PC-3 (cell line): ENCODE data around the gene OSCAR. TPM values are rescaled to one million over a fixed set of nuclear protein-coding genes. Genes with fewer than 3 reads are reported as not detected.

Experiments used
- ATAC-seq: fragments of 200-7000 bp; cut with Tn5 transposase; 2 replicates; pipeline ENCODE4 v1.9.1; 2020; ENCODE audit warnings: mild to moderate bottlenecking, moderate library complexity
- BruUV-seq: library from RNA; stranded (reverse); fragments of 400-500 nt; replicated peaks from 2 replicates; lab custom pipeline; 2021; lab: Mats Ljungman, UMichigan
- CTCF ChIA-PET: fragments of 300-600 bp; sonication (Branson Sonifier 250); formaldehyde crosslinking; loops from one replicate; lab custom pipeline; 2022; ENCODE audit warnings: antibody characterized with exemption; lab: Charles Lee
- POLR2A ChIA-PET: fragments of 300-600 bp; sonication (Branson Sonifier 250); formaldehyde crosslinking; loops from one replicate; lab custom pipeline; 2022; ENCODE audit warnings: antibody characterized with exemption; ENCODE audit not compliant: unreplicated experiment; lab: Charles Lee
- DNase-seq: peaks from one replicate; pipeline ENCODE4 v3.0.0-alpha.2; 2015
- H2AFZ ChIP-seq: fragments of 300-600 bp; sonication (generic); 2 replicates; pipeline ENCODE4 v1.6.0; 2016; ENCODE audit warnings: antibody characterized with exemption, low read length
- H3F3A ChIP-seq: fragments of 300-600 bp; sonication (generic); one replicate; pipeline ENCODE4 v1.6.0; 2017; ENCODE audit warnings: antibody characterized with exemption, low read length, control low read depth, mild to moderate bottlenecking; ENCODE audit not compliant: unreplicated experiment
- H3K27ac ChIP-seq: fragments of 300-600 bp; sonication (generic); 2 replicates; pipeline ENCODE4 v1.5.1; 2016; ENCODE audit warnings: mild to moderate bottlenecking, low read length
- H3K27me3 ChIP-seq: fragments of 300-600 bp; sonication (generic); 2 replicates; pipeline ENCODE4 v1.6.1; 2016; ENCODE audit warnings: low read length, mixed read lengths
- H3K36me3 ChIP-seq: fragments of 300-600 bp; sonication (generic); 2 replicates; pipeline ENCODE4 v1.6.1; 2016; ENCODE audit warnings: low read depth, mixed run types, low read length, mixed read lengths
- H3K4me1 ChIP-seq: fragments of 300-600 bp; sonication (generic); 2 replicates; pipeline ENCODE4 v1.5.1; 2016; ENCODE audit warnings: low read length; ENCODE audit not compliant: insufficient read depth
- H3K4me2 ChIP-seq: fragments of 300-600 bp; sonication (generic); 2 replicates; pipeline ENCODE4 v1.6.0; 2016; ENCODE audit warnings: low read length
- H3K4me3 ChIP-seq: fragments of 300-600 bp; sonication (generic); 2 replicates; pipeline ENCODE4 v1.5.1; 2016; ENCODE audit warnings: mild to moderate bottlenecking, low read length, mixed read lengths
- H3K79me2 ChIP-seq: fragments of 300-600 bp; sonication (generic); 2 replicates; pipeline ENCODE4 v1.6.1; 2017; ENCODE audit warnings: low read length, mixed read lengths
- H3K9ac ChIP-seq: fragments of 300-600 bp; sonication (generic); 2 replicates; pipeline ENCODE4 v1.6.0; 2016; ENCODE audit warnings: mild to moderate bottlenecking, low read length
- H3K9me2 ChIP-seq: fragments of 300-600 bp; sonication (generic); replicated peaks from 2 replicates; pipeline ENCODE4 v1.6.1; 2016; ENCODE audit warnings: mixed run types, low read length, mixed read lengths
- H3K9me3 ChIP-seq: fragments of 300-600 bp; sonication (generic); 2 replicates; pipeline ENCODE4 v1.6.1; 2016; ENCODE audit warnings: low read length, mixed read lengths
- H4K20me1 ChIP-seq: fragments of 300-600 bp; sonication (generic); 2 replicates; pipeline ENCODE4 v1.6.1; 2016; ENCODE audit warnings: low read length, mixed read lengths
- EZH2 ChIP-seq: fragments of 300-600 bp; sonication (generic); IDR thresholded peaks from one replicate; pipeline ENCODE4 v1.6.1; 2017; ENCODE audit warnings: antibody characterized with exemption, mild to moderate bottlenecking, low read length; ENCODE audit not compliant: unreplicated experiment
- EZH2phosphoT487 ChIP-seq: fragments of 300-600 bp; sonication (generic); IDR thresholded peaks from 2 replicates; pipeline ENCODE4 v1.6.1; 2018; ENCODE audit warnings: mild to moderate bottlenecking, antibody characterized with exemption, low read length, borderline replicate concordance
- intact Hi-C: fragments of 100-400 bp; cut with micrococcal nuclease; formaldehyde crosslinking; loops from 2 replicates; pipeline ENCODE4 v1.9.0; 2023
- total RNA-seq: library from RNA; depleted of rRNA; stranded (reverse); fragments of >200 nt; gene quantifications from 2 replicates; pipeline ENCODE4 v1.2.3, GENCODE V29; 2014
- TF ChIP-seq, protein P1 (sequence below): fragments of 300-600 bp; sonication (generic); conservative IDR thresholded peaks from 2 replicates; pipeline ENCODE4 v1.5.1; 2017; ENCODE audit warnings: antibody characterized with exemption, low read depth, mild to moderate bottlenecking, low read length

OSCAR gene
- total RNA-seq, 1 experiment from 2014 or later, result not detected

DNA sequence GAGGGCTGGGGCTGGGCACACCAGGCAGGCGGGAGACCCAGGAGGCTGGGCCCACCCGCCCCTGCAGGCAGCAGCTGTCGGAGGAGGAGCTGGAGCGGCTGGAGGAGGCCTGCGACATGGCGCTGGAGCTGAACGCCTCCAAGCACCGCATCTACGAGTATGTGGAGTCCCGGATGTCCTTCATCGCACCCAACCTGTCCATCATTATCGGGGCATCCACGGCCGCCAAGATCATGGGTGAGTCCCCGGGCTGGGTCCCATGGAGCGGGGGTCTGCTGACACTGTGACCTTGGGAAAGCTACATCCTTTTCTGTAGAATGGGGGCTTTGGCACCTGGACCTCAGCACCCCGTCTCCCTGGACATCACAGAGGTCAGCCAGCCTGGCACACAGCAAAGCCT, 23.1 kb upstream of the OSCAR start:
- H3K27ac ChIP-seq, result no peak overlapping the region
- H3K4me2 ChIP-seq, result no peak overlapping the region
- no peaks in the 10 kb centered on the region for H3F3A ChIP-seq
- H3K36me3 ChIP-seq, result peaks cover 68% of the 10 kb centered on the region
- no peaks in the 10 kb centered on the region for H3K79me2 ChIP-seq
- no peaks in the 10 kb centered on the region for H3K9me3 ChIP-seq
- H3K4me3 ChIP-seq, result no peak overlapping the region
- BruUV-seq, result no TSS peak
- ATAC-seq (no peak), DNase-seq (no peak)
- POLR2A ChIA-PET, result no interaction called here
- H2AFZ ChIP-seq, result no peak overlapping the region
- H3K4me1 ChIP-seq, result no peaks in the 10 kb centered on the region
- TF ChIP-seq, protein P1, sequence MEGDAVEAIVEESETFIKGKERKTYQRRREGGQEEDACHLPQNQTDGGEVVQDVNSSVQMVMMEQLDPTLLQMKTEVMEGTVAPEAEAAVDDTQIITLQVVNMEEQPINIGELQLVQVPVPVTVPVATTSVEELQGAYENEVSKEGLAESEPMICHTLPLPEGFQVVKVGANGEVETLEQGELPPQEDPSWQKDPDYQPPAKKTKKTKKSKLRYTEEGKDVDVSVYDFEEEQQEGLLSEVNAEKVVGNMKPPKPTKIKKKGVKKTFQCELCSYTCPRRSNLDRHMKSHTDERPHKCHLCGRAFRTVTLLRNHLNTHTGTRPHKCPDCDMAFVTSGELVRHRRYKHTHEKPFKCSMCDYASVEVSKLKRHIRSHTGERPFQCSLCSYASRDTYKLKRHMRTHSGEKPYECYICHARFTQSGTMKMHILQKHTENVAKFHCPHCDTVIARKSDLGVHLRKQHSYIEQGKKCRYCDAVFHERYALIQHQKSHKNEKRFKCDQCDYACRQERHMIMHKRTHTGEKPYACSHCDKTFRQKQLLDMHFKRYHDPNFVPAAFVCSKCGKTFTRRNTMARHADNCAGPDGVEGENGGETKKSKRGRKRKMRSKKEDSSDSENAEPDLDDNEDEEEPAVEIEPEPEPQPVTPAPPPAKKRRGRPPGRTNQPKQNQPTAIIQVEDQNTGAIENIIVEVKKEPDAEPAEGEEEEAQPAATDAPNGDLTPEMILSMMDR, result no peak
- TF ChIP-seq EZH2 (no peak), EZH2phosphoT487 (no peak)
- no peaks in the 10 kb centered on the region for H3K27me3 ChIP-seq
- intact Hi-C loops, result no loop called here
- no peak overlapping the region for H3K9ac ChIP-seq
- H4K20me1 ChIP-seq, result no peaks in the 10 kb centered on the region
- no peaks in the 10 kb centered on the region for H3K9me2 ChIP-seq
- CTCF ChIA-PET, result no interaction called here

DNA sequence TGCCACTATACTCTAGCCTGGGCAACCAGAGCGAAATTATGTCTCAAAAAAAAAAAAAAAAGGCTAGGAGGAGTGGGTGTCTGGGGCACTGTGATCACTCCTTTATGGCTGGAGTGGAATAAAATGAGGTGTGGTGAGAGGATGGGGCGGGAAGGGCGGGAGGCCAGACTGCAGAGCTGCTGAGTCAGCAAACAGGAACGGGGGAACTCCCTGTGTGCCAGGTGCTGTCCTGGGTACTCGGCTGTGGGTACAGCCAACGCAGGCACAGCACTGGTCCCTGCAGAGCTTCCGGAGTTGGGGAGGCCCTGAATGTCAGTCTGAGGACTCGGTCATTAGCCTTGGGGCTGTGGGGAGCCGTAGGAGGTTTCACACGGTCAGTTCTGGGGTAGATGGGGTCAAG, 20.7 kb upstream of the OSCAR start:
- H3K9me3 ChIP-seq, result no peaks in the 10 kb centered on the region
- no peak overlapping the region for H3K27ac ChIP-seq
- TF ChIP-seq EZH2phosphoT487 (no peak), EZH2 (no peak)
- TF ChIP-seq, protein P1, result no peak
- CTCF ChIA-PET, result no interaction called here
- H3K4me1 ChIP-seq, result peaks cover 5% of the 10 kb centered on the region
- H4K20me1 ChIP-seq, result no peaks in the 10 kb centered on the region
- no peaks in the 10 kb centered on the region for H3K9me2 ChIP-seq
- no peak for ATAC-seq
- no peak overlapping the region for H2AFZ ChIP-seq
- POLR2A ChIA-PET, result no interaction called here
- H3F3A ChIP-seq, result no peaks in the 10 kb centered on the region
- intact Hi-C loops, result no loop called here
- H3K4me3 ChIP-seq, result no peak overlapping the region
- no TSS peak for BruUV-seq
- H3K27me3 ChIP-seq, result no peaks in the 10 kb centered on the region
- DNase-seq, result no peak
- H3K79me2 ChIP-seq, result peaks cover 19% of the 10 kb centered on the region
- peaks cover 60% of the 10 kb centered on the region for H3K36me3 ChIP-seq
- no peak overlapping the region for H3K4me2 ChIP-seq
- H3K9ac ChIP-seq, result no peak overlapping the region
